ENCODE measurements around the gene KCNK15.

DNA sequence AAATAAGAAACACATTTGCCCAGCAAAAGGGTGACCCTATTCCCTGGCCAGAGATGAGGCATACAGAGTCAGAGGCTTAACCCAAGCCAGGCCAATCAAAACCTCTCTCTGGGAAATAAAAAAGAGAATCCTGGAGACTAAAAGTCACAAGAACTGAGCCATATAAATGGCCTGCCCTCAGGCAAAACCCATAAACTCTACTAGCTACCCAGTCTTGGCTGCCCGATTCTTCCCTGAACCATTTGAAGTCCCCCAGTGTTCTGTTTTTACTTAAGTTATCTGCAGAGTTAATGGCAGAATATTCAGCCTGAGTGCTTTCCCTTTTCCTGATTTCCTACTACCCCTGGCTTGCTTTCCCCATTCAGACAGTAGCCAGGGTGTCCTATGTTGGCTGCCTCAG, 13.9 kb downstream of the KCNK15 start:
- TF ChIP-seq EZH2phosphoT487 (IDR thresholded peaks at IDR 0.05; ENCODE audit: borderline replicate concordance), result no peak
- TF ChIP-seq, protein P1, sequence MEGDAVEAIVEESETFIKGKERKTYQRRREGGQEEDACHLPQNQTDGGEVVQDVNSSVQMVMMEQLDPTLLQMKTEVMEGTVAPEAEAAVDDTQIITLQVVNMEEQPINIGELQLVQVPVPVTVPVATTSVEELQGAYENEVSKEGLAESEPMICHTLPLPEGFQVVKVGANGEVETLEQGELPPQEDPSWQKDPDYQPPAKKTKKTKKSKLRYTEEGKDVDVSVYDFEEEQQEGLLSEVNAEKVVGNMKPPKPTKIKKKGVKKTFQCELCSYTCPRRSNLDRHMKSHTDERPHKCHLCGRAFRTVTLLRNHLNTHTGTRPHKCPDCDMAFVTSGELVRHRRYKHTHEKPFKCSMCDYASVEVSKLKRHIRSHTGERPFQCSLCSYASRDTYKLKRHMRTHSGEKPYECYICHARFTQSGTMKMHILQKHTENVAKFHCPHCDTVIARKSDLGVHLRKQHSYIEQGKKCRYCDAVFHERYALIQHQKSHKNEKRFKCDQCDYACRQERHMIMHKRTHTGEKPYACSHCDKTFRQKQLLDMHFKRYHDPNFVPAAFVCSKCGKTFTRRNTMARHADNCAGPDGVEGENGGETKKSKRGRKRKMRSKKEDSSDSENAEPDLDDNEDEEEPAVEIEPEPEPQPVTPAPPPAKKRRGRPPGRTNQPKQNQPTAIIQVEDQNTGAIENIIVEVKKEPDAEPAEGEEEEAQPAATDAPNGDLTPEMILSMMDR (conservative IDR thresholded peaks at IDR 0.05; ENCODE audit: low read length), result no peak
